ENCODE results near the gene NUDT2. TPM values are rescaled to one million over a fixed set of nuclear protein-coding genes. Genes with fewer than 3 reads are reported as not detected.
"Not testable (repeated sequence)": the region's sequence is repeated elsewhere in the genome, so short reads cannot be mapped to it uniquely, and the experiment has no call there.

The NUDT2 gene
- total RNA-seq, 1 donor from 2014 or later, result 17.7 TPM

- no peak for DNase-seq (ENCODE audit: low spot score)
Measured at GRCh38 chr9:34334916-34335315, 5.5 kb downstream of the NUDT2 start.

- DNase-seq (ENCODE audit: low spot score), result no peak
Measured at GRCh38 chr9:34335376-34335775, 6.0 kb downstream of the NUDT2 start.

GRCh38 chr9:34337403-34337802 is 8.0 kb downstream of the NUDT2 start:
- DNase-seq (ENCODE audit: low spot score), result no peak

- DNase-seq (ENCODE audit: low spot score), result not testable (repeated sequence)
Measured at GRCh38 chr9:34338079-34338478, 8.7 kb downstream of the NUDT2 start.

- no peak for DNase-seq (ENCODE audit: low spot score)
Measured at GRCh38 chr9:34338665-34339385, 9.5 kb downstream of the NUDT2 start.

- DNase-seq (ENCODE audit: low spot score), result no peak
Measured at GRCh38 chr9:34341659-34342295, 12.4 kb downstream of the NUDT2 start.

GRCh38 chr9:34343090-34343489 is 13.7 kb downstream of the NUDT2 start:
- no peak for DNase-seq (ENCODE audit: low spot score)

GRCh38 chr9:34343605-34344004 is 14.2 kb downstream of the NUDT2 start:
- DNase-seq (ENCODE audit: low spot score), result no peak

GRCh38 chr9:34346873-34347799 is 17.8 kb downstream of the NUDT2 start:
- no peak for DNase-seq (ENCODE audit: low spot score)

GRCh38 chr9:34347800-34348158 is 18.4 kb downstream of the NUDT2 start:
- no peak for DNase-seq (ENCODE audit: low spot score)

GRCh38 chr9:34349324-34349723 is 20.0 kb downstream of the NUDT2 start:
- no peak for DNase-seq (ENCODE audit: low spot score)

- not testable (repeated sequence) for DNase-seq (ENCODE audit: low spot score)
Measured at GRCh38 chr9:34352122-34352652, 22.8 kb downstream of the NUDT2 start.

GRCh38 chr9:34352957-34353356 is 23.6 kb downstream of the NUDT2 start:
- not testable (repeated sequence) for DNase-seq (ENCODE audit: low spot score)

- DNase-seq (ENCODE audit: low spot score), result no peak
Measured at GRCh38 chr9:34362614-34363214, 33.3 kb downstream of the NUDT2 start.

- peak; percentile 65 for DNase-seq (ENCODE audit: low spot score)
Measured at GRCh38 chr9:34363619-34364351, 34.4 kb downstream of the NUDT2 start.

GRCh38 chr9:34365282-34365681 is 35.9 kb downstream of the NUDT2 start:
- DNase-seq (ENCODE audit: low spot score), result no peak

- no peak for DNase-seq (ENCODE audit: low spot score)
Measured at GRCh38 chr9:34366365-34366764, 37.0 kb downstream of the NUDT2 start.

- not testable (repeated sequence) for DNase-seq (ENCODE audit: low spot score)
Measured at GRCh38 chr9:34367751-34368410, 38.5 kb downstream of the NUDT2 start.

GRCh38 chr9:34368796-34369195 is 39.4 kb downstream of the NUDT2 start:
- DNase-seq (ENCODE audit: low spot score), result not testable (repeated sequence)

GRCh38 chr9:34369636-34370035 is 40.3 kb downstream of the NUDT2 start:
- DNase-seq (ENCODE audit: low spot score), result no peak
